TTC549 (cell line): Measurements from ENCODE around the gene PPM1H.
"Not testable (repeated sequence)": the region's sequence is repeated elsewhere in the genome, so short reads cannot be mapped to it uniquely, and the experiment has no call there.

Experiments
- FAIRE-seq: peaks from 2 replicates; lab custom pipeline; 2012; peaks lifted over from hg19 to GRCh38; lab: Jason Lieb, UNC

The PPM1H gene

DNA sequence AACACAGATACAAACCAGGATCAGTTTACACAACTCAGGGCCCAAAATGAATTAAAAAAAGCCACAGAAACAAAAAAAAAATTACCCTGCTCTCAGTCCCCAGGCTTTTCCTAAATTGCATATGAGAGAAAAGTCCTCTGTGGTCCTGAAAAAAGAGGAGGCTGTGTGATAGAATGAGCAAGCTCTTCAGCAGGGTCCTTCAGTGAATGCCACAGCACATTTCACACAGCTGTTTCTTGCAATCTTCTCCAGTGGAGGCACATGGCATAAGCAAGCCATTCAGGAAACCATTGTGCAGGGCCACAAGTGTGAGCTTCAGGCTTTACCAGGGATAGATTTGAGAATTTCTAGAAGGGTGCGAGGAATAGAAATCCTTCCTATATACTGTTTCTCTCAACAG, 168.5 kb downstream of the PPM1H start:
- no peak for FAIRE-seq

DNA sequence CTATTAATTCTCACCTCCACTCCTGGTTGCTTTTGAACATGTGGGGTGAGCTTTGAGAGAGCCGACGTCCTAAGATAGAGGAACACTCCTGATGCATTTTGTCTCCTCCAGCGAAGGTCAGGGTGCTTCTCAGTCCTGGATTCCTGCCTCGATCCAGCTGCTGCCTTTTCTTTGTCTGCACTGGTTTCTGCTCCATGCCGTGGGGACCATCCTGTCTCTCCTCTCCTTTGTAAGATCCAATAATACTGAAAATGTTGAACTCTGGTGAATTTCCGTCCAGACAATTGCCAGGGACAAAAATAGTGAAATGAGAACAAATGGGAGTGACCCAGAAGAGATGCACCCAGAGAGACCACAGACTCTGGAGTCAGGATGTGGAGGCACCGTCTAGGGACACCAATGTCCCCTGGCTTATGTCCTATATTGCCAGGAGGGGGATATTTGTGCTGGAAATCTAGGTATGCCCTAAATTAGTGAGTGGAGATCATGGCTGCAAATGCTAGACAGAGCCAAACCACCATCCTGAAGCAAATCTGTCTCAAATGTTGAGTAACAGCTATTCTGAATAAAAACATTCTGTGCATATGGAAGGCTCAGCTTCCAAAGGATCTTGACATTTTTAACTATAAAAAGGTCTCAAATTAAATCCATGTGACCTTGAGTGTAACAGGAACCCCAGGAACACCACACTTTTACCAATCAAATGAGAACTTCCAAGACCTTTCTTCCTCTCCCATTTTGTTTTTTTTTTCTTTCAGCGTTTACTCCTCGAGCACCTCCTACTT, 170.9 kb downstream of the PPM1H start:
- FAIRE-seq: no peak

DNA sequence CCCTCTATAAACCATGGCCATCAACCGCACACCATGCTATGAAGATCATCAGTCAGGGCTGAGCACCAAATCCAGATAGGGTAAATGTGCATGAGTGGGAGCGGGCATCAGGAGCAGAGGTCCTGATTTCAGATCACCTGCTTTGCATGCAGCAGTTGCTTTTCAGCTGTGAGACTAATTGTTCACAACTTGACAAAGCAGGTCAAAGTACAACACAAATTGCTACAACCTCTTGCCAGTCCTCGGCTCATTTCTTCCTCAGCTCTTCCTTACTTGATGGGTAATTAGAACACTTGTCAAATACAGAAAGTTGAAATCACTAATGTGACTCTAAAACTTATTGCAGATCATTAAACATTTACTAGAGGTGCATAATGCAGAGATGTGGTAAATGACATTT, 171.6 kb downstream of the PPM1H start:
- no peak for FAIRE-seq

DNA sequence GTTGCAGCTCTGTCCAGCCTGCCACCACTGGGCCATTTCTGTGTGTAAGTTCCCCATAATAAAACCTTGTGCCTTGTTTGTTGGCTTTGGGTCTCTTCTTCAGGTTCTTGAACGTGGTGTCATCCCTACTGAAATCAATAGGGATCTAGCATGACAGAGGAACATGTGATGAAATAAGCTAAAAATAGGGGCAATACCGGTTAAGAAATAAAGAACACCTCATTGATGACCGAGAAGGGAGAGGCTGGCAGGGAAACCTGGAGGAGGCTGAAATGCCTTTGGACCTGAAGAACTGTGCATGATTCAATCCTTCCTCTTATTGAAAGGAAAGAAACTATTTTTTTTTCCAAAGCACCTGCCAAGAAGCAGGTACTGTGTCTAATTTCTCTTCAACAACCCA, 172.3 kb downstream of the PPM1H start:
- FAIRE-seq: no peak

DNA sequence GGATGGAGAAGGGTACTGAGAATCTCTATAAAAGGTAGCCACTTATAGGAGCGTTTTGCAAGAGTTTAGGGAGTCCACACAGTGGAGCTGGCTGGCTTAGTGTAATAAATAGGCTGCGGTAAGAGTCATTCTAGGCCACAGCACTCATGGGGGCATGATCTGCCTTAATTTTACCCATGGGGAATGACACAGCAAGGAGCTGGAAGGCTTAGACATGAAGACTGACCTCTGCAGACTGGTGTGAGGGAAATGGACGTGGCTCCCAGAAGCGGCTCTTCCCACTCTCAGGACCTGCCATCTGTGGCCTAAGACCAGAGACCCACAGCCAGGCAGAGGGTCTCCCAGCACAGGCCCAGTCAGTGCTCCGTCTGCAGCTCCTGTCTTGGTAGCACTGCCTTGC, 173.3 kb downstream of the PPM1H start:
- no peak for FAIRE-seq

DNA sequence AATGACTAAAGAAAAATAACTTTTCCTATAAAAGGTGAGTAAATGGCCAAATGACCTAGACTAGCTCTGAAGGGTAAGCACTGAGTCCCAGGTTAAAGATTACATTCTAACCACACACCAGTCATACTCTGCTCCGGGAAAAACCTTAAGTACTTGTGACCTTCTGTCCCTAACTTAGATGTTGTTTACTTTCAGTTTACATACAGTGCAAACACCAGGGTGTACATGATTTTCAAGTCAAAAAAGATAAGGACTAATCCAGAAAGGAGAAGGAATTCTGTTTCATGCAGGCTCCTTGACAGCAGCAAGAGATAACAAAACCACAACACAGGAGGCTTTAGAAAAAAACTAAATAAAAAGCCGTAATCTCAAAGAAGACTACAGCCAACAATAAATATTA, 174.2 kb downstream of the PPM1H start:
- no peak for FAIRE-seq

DNA sequence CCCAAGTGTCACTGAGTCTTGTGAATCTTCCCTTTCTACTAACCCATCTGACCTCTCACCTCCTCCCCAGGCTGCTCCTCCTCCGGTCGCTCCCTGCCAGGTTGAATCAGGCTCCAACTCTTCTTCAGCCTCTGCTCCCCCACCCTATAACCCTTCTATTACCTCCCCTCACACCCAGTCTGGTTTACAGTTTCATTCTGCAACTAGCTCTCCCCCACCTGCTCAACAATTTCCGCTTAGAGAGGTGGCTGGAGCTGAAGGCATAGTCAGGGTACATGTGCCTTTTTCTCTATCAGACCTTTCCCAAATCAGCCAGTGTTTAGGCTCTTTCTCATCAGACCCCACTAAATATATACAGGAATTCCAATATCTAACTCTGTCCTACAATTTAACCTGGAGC, 174.6 kb downstream of the PPM1H start:
- FAIRE-seq: not testable (repeated sequence)

DNA sequence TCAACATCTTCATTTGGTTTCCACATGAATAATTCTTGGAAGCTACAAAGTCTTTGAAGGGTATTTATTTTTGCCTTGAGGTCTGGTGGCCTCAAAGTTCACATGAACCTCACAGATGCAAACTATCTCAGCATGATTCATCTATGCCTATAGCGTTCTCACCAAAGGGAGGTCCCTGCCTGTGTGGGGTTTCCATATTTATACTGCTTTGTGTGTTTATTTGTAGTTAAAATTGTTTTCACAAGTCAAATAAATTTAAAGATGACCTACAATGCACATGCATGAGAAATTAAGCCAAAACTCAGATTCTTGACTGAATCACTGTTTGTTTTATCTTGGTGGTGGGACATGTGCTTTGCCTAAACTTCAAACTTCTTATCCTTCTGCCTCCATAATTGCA, 176.7 kb downstream of the PPM1H start:
- no peak for FAIRE-seq

DNA sequence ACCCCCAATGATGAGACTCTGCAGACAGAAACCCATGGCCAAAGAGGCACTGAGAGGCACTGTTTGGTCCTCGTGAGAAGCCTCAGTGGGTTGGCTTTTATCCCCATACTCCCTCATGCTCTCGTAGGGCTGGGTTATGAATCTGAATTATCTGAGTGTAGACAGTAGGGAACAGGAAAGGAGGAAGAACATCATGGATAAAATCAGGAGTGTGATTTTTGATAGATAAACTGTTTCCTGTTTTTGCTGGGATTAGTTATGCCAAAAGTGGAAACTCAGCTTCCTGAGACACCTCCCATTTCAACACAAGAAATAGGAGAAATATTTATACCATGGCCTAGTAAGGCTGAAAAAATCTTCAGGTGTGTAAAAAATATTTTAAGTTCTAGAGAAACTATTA, 177.9 kb downstream of the PPM1H start:
- no peak for FAIRE-seq

DNA sequence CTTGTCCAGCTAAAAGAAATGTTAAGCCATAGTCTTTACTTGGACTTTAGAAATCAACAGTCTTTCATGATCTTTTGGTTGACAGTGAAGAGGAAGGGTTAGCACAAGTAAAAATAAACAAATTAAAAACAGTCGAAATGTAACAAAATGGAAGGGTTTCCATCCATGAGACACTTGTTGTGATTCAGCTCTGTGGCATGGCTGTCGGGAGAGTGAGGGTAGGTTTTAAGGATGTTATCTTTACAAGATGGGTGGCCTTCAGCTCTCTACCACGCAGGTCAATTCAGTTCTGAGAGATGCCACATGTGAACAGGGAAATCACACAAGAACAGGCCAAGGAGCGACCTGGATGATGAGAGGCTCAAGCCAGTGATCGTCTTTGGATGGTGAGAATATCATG, 180.2 kb downstream of the PPM1H start:
- FAIRE-seq: no peak

DNA sequence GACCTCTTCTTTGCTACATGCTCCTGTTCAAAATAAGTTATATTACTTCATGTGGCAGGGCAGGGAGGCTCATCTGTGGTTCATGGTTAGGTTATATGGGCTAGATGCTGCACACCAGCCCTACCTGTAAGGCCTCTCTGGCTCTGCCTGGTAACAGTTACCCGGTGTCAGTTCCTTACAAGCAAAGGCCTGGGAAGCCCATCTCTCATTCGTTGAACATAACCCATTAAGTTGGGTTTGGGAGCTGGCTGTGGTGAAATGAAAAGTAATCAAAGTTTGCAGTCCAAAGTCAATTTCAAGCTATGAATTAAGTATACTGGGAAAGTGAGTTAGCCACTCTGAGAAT, 183.2 kb downstream of the PPM1H start:
- no peak for FAIRE-seq

DNA sequence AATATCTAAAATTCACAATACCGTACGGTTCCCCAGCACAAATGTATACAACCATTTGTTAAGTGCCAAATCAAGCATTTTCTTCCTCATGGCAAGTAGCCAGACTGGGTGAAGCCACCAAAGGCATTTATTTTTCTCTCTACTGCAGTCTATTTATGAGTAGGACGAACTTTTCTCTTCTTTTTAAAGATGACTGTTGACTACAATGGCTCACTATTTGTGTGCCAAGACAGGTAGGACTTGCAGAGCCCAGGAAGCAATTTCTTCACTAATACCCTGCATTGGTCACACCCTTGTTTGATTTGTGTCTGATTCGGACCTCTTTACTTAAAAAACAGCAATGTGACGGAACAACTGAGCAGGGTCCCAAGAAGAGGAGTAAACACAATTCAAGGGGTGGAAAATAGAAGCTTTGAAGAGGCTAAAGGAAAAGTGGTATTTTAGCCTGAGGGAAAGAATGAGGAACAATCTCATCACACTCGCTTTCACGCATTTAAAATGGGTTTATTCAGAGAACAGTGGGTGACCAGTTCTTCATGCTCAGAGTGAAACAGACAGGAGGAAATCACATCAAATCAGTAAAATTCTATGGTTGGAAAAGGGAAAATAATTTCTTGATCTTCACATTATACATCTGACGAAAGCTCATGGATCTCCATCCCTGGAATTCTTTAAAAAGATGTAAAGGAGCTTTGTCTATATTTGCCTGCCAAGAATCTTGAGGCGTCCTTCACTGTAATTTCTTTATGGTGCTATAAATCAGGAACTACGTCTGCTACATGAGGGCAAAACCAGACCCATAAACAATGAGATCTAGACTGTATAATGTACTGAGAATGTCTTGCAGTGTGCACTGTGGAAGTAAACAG, 183.8 kb downstream of the PPM1H start:
- no peak for FAIRE-seq

DNA sequence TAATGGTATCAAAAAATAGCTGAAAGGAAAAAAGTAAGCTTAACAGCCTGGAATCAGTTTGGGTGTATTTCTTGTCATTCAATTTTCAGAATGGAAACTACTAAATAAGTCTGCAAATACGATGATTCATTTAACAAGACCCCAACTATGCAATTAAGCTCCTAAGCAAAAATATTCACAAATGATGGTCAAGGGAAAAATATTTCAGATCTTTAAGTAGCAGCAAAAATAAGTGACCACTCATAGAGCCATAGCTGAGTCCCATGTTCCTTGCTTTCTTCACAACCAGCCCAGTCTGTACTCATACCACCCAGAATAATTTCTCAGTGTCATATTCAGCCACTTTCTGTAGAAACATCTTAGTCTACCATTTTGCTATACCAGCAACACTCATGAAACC, 185.4 kb downstream of the PPM1H start:
- FAIRE-seq: no peak

DNA sequence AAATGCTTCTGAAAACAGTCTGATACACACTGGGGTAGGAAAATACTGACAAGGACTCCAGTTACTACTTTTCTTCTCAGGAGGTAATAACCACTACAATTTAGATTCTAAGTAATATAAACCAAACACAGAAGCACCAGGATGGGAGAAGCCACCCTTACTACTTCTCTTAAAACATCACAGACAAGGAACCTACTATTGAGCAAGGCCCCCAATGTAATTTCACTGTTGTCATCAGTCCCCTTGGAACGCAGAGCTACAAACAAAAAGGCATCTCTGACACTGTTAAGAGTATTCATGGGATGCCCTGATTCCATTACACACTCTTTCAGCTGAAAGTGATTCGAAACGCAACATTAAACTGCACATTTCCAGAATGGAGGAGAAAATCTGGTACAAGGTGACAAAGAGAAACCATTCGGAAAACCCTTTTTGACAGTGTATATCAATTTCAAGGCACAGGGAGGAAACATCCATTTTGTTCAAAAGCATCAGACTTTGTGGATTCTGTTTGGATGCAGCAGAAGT, 185.9 kb downstream of the PPM1H start:
- FAIRE-seq: no peak

DNA sequence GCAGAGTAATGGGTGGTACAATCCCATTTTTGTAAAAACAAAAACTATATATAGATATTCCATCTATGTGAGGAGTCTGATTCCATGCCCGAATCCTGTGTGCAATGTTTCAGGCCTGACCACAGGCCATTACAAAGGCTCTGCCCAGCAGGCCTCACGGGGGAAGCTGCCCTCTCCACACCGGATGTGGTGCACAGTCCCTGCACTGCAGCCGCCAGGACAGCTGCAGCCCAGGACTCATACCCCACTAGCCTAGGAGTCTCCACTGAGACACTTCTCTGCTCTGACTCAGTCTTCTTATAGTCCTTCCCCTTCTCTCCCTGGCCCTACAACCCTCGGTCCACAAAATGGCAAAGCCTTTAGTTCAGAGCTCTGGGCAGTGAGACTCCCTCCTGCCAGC, 190.4 kb downstream of the PPM1H start:
- FAIRE-seq: no peak

DNA sequence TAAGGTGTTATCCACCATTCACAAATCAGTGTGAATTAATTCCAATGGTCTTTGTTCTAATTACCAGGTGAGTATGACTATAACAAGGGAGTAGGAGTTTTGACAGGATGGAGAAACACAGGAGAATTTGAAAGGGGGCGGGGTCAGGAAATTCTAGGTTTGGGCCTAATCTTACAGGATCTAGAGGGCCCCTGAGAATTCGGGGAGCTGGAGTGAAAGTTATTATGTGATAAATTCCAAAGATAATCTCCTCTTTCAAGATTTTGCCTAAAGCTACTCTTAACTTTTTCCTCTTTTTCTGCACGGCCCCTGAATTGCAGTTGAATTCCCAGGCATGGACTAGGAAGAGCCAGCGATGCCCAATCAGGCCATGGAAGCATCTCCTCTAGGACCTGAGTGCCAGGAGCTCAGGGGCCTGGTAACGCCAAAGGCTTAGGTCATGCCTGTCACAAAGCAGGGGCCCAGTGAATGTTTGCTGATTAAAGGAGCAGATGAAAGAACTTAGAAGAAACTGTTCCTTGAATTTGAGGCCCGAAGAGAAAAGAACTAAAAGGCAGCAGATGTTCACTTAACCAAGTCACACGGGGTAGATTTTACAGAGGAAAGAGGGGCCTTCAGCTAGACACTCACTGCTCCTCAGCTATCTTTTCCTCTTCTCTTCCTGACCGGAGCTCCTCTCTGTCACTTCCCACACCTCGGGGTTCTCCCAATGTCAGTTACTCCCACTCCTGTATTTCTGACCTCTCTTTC, 195.5 kb downstream of the PPM1H start:
- FAIRE-seq: no peak

DNA sequence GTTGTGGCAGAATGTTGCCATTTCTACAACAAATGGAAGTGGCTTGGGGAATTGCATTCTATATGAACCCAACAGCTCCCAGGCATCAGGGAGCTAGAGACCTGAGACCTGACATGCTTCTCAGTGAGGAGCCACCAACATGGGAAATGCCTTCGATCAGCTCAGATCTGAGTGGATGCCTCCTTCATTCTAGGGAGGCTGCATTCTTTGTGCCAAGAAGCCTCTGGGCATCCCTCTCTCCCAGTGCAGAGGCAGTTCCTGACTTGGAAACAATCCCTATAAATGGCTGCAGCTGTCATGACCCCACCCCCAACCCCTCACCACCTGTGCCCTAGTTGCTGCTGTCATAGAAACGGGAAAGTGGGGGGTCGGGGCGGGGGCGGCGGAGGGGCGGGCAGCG, 196.3 kb downstream of the PPM1H start:
- FAIRE-seq: no peak

DNA sequence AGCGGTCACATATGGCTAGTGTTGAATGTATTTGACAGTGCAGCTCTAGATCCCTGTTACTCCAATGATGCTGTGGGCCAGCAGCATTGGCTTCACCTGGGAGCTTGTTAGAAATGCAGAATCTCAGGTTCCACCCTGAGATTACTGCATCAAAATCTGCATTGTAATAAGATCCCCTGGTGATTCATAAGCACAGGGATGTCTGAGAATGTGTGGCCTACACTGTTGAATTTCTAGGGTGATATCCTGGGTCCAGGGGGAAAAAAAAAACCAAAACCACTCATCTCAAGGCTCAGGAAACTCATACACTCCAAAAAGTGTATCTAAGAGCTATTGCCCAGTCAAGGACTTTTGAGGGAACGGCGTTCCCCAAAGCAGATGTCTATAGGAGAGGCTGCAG, 196.8 kb downstream of the PPM1H start:
- no peak for FAIRE-seq

DNA sequence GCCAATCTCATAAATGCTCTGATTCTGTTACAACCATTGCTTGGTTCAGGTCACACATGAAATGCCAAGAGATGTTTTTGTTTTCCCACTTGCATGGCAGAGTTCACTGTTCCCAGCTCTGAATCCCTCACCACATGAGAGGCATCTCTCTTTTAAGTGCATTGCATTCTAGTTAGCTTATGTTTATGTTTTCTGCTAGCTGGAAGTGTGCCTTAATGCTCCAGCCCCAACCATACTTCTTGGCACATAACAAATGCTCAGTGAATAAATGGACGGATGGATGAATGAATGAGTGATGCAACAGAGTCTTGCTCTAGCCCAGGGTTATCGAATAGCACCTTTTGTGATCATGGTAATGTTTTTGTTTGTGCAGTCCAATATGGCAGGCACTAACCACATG, 197.3 kb downstream of the PPM1H start:
- FAIRE-seq: no peak

DNA sequence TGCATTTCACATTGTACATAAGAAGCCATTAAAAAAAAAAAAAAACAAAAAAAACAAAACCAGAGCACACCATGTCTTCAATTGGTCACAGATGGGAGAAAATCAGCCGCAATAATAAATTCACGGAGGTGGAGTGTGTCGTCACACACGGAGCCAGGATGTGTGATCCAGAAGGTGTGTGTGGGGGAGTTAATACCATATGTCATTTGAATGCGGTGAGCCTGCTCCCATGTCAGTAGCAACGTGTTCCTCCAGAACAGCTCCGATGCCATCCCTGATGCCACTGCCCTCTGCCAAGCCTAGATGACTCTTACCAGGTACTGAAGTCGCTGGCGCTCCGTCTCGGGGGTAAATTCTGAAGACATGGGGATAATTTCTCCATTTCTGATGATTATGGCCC, 197.8 kb downstream of the PPM1H start:
- FAIRE-seq: no peak

DNA sequence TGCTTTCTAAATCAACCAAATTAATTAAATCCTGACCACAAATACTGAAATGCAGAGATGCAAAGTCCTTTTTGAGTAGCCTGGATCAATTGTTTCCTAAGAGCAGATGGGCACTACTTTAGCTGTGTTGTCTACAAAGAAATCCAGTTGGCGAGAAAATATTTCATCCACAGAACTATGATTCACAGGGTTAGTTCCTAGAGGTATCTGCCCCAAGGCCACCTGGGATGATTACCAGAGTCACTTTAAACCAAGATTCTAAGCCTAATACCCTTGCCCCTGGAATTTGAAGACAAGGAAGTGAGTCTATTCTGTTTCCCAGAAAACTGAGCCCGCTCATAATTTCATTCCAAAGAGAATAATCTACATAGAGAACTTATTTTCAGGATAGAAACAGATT, 198.4 kb downstream of the PPM1H start:
- FAIRE-seq: no peak

DNA sequence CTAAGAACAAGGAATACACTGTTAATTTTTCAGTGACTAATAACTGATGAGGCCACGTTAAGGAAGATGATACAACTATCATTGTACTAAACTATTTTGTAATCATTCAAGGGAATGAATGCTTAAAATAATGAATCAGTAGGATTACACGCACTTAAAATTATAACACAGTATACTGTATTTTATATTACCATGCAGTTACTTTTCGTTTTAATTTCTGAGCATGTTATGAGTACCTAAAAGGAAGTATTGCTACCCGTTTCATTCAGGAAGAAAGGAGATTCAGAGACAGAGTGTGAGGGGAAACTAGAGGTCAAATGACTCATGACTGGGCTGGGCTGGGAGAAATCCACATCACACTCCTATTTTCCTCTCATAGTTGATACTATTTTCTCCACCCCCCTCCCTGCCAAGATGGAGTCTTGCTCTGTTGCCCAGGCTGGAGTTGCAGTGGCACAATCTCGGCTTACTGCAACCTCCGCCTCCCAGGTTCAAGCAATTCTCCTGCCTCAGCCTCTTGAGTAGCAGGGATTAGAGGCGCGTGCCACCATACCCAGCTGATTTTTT, 202.0 kb downstream of the PPM1H start:
- FAIRE-seq: no peak
